NB4 (cell line): ENCODE measurements around the gene RHEX.

Experiments
- DNase-seq: peaks from one replicate; pipeline ENCODE4 v3.0.0; 2010; ENCODE audit warnings: low read depth
- H3K4me3 ChIP-seq: one replicate; pipeline ENCODE4 v1.5.1; 2011; ENCODE audit warnings: mild to moderate bottlenecking, low read depth, low read length, moderate library complexity
- MYC ChIP-seq: IDR thresholded peaks from 2 replicates; pipeline ENCODE4 v1.6.1; 2011; ENCODE audit warnings: low read depth, low read length
- POLR2A ChIP-seq: IDR thresholded peaks from 2 replicates; pipeline ENCODE4 v1.6.1; 2011; ENCODE audit warnings: mild to moderate bottlenecking; ENCODE audit not compliant: insufficient read length; ENCODE audit errors: extremely low read depth
- TF ChIP-seq, protein P1 (sequence below): IDR thresholded peaks from 2 replicates; pipeline ENCODE4 v1.6.1; 2011; ENCODE audit warnings: low read depth, low read length
- TF ChIP-seq, protein P2 (sequence below): IDR thresholded peaks from one replicate; pipeline ENCODE4 v1.5.1; 2012; ENCODE audit warnings: low read depth, low read length

Gene RHEX

DNA sequence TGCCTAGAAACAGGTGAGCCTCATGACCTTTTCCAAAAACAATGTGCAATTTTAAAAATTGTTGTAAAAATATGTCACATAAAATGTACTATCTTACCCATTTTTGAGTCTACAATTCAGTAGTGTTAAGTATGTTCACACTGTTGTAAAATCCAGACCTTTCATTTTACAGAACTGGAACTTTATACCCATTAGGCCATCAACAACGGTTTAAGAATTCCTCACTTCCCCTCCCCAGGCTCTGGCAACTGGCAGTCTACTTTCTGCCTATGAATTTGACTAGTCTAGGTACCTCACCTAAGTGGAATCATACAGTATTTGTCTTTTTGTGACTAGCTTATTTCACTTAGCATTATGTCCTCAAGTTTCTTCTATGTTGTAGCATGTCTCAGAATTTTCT lies 37.9 kb upstream of the RHEX start:
- TF ChIP-seq, protein P1, sequence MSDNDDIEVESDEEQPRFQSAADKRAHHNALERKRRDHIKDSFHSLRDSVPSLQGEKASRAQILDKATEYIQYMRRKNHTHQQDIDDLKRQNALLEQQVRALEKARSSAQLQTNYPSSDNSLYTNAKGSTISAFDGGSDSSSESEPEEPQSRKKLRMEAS = no peak
- TF ChIP-seq POLR2A = no peak
- TF ChIP-seq, protein P2, sequence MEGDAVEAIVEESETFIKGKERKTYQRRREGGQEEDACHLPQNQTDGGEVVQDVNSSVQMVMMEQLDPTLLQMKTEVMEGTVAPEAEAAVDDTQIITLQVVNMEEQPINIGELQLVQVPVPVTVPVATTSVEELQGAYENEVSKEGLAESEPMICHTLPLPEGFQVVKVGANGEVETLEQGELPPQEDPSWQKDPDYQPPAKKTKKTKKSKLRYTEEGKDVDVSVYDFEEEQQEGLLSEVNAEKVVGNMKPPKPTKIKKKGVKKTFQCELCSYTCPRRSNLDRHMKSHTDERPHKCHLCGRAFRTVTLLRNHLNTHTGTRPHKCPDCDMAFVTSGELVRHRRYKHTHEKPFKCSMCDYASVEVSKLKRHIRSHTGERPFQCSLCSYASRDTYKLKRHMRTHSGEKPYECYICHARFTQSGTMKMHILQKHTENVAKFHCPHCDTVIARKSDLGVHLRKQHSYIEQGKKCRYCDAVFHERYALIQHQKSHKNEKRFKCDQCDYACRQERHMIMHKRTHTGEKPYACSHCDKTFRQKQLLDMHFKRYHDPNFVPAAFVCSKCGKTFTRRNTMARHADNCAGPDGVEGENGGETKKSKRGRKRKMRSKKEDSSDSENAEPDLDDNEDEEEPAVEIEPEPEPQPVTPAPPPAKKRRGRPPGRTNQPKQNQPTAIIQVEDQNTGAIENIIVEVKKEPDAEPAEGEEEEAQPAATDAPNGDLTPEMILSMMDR = no peak
- TF ChIP-seq MYC = no peak
- no peak overlapping the region for H3K4me3 ChIP-seq
- DNase-seq = no peak

DNA sequence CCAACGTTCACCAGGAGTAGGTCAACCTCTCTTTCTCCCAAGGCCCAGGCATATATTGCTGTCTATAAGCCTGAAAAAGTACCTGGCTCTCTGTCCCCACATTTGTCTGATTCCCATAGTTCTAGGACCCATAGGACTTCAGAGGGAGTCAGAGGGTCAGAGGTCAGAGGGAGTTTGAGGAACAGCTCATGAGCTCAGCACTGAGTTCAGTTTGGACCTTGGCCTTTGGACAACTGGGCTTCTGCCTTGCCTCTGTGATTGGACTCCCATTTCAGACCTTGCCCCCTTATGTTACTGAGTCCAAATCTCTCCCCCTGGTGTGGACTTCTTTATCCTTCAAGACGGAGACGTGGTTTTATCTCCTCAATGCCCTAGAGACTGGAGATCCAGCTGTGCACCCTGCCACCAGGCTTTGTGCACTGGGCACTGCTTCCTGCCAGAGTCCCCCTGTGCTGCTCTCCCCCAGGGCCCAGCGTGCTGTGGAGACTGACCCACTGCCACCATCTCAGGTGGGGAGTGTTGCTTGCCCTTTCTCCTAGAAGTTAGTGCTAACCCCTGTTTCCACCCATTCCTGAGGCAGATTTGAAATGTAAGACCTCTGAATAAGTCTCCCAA lies 32.5 kb upstream of the RHEX start:
- peak; percentile 43 for DNase-seq
- H3K4me3 ChIP-seq = no peak overlapping the region
- TF ChIP-seq, protein P1 = no peak

DNA sequence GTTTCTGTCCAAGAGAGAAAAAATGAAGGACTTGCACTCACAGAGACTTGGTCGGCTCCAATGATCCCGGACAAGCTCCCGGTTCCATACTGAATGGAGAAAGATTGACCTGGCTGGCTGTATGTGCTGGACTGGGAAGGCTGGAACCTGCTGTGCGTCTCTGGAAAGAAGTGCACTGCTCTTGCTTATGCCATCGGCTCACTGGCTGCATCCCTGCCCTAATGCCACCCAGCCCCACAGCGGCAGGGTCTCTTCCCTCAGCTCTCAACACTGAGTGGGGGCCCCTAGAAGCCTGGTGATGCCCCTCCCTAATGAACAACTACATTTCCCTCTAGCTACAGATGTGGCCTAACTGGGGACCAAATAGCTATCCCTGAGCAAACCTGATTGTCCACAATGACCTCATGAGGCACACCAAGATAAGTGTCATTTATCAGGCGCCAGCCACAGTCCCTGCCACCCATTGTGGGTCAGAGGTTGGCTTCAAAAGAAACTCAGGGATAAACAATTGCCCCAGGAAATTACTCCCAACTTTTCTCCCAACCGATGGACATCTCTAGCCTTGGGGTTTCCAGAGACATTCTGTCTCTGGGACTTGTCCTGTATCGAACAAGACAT lies 31.9 kb upstream of the RHEX start:
- DNase-seq = no peak
- no peak for TF ChIP-seq POLR2A
- TF ChIP-seq, protein P2 = no peak

DNA sequence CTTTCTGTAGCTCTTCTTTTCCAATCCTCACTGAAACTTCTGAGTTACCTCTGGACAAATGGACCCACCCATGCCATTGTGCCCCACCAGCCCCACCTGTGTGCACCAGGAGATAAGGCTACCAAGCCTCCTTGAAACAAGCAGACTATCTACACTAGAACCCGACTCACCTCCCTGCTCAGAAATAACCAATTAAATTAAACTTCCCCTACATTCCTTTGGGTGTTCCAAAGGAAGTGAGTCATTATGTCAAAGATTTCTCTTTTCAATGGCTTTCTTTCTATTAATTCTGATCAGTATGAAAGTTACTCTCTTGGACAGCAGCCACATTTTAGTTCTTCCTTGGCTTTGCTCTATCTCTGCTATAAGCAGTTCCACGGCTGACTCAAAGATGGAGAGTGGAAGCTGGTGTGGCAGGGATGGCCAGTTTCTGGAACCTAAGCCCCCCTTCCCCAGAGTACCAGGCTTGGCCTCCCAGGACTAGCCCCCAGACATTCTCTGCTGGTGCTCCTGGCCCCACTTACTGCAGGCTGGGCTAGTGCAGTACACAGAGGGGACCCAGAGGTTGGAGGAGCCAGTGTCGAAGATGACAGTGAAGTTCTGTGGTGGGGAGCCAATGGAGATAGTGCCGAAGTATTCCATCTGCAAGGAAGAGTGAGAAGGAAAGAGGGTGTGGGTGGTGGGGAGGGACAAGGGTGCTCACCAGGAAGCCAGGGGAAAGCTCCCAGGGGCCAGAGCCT lies 31.2 kb upstream of the RHEX start:
- DNase-seq = peak; percentile 51
- TF ChIP-seq MYC (no peak), POLR2A (no peak)
- TF ChIP-seq, protein P2 = no peak
- TF ChIP-seq, protein P1 = no peak
- no peak overlapping the region for H3K4me3 ChIP-seq

More for the DNA sequence above, 31.9 kb upstream of the RHEX start:
- no peak overlapping the region for H3K4me3 ChIP-seq

DNA sequence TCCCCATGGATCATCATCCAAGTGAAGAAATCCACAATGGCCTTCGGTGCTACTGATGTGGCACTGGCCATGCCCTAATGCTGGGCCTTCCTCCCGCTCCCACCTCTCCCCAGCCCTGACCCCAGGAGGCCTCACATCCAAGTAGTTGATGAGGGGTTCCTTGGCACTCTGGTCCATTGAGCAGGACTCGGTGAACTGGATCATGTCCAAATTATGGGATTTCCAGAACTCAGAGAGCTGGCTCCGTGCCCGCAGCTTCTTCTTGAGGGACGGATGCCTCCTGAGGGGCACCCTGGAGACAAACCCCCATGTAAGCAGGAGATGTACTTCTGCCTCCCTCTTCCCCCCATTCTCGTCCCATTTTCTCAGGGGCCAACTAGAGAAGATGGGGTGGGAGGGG lies 30.2 kb upstream of the RHEX start:
- no peak overlapping the region for H3K4me3 ChIP-seq
- TF ChIP-seq, protein P1 = no peak
- TF ChIP-seq POLR2A = no peak
- TF ChIP-seq, protein P2 = no peak
- no peak for DNase-seq

DNA sequence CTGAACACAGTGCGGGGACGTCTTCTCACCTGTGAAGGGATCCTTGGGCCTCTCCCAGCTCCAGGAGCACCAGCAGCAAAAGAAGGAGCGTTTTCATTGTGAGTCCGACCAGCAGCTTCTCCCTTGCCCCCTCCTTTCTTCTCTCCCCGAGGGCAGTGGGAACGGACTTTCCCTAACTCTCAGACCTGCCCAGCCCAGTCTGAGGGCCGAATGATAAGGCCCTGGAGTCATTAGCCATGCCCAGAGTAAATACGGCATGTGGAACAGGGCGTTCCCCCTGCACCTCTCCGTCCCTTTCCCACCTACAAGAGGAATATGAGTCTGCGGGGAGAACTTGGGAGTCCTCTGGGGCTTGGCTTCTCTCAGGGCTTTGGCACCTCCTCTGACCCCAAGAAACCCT lies 29.3 kb upstream of the RHEX start, which contains the start of gene CTSE:
Gene CTSE (minus strand): TSS at position 201 of the 400 bp plus-strand sequence. CDS start 104 bp downstream, at position 97.
- no peak for DNase-seq

More for the DNA sequence above, 29.3 kb upstream of the RHEX start, which contains the start of gene CTSE:
- no peak within 1 kb of the TSS for H3K4me3 ChIP-seq
- TF ChIP-seq, protein P1 = no peak
- TF ChIP-seq, protein P2 = no peak
- TF ChIP-seq MYC (no peak), POLR2A (no peak)
